HEK293T (cell line): Measurements from ENCODE around the gene UNC5B.

Source experiments
- CTCF ChIA-PET: fragments of 350-600 bp; formaldehyde crosslinking; extraction: SDS; loops from one replicate; lab custom pipeline; 2021; ENCODE audit warnings: antibody characterized with exemption, inconsistent platforms; lab: Yijun Ruan, JAX
- POLR2A ChIA-PET: fragments of 350-600 bp; formaldehyde crosslinking; extraction: SDS; loops from one replicate; lab custom pipeline; 2020; ENCODE audit warnings: antibody characterized with exemption, inconsistent platforms; lab: Yijun Ruan, JAX
- DNase-seq: peaks from one replicate; pipeline ENCODE4 v3.0.0; 2012; ENCODE audit warnings: mixed read lengths; ENCODE audit errors: extremely low spot score
- ARNT ChIP-seq: fragments of 450-650 bp; IDR thresholded peaks from 2 replicates; pipeline ENCODE4 v1.6.1; 2017; ENCODE audit warnings: mild to moderate bottlenecking
- BHLHE40 ChIP-seq: fragments of 450-650 bp; IDR thresholded peaks from 2 replicates; pipeline ENCODE4 v1.6.1; 2016; ENCODE audit warnings: mild to moderate bottlenecking, moderate library complexity, borderline replicate concordance
- CTBP1 ChIP-seq: fragments of 450-650 bp; IDR thresholded peaks from 2 replicates; pipeline ENCODE4 v1.6.1; 2016; ENCODE audit warnings: borderline replicate concordance
- ELF4 ChIP-seq: fragments of 450-650 bp; IDR thresholded peaks from 2 replicates; pipeline ENCODE4 v1.6.1; 2017; ENCODE audit warnings: antibody characterized with exemption
- FOXA1 ChIP-seq: fragments of 450-650 bp; IDR thresholded peaks from 2 replicates; pipeline ENCODE4 v1.6.1; 2016; ENCODE audit warnings: mild to moderate bottlenecking
- FOXK2 ChIP-seq: fragments of 450-650 bp; IDR thresholded peaks from 2 replicates; pipeline ENCODE4 v1.6.1; 2016; ENCODE audit warnings: mild to moderate bottlenecking
- FOXM1 ChIP-seq: fragments of 450-650 bp; IDR thresholded peaks from 2 replicates; pipeline ENCODE4 v1.6.1; 2017; ENCODE audit warnings: mild to moderate bottlenecking, borderline replicate concordance
- HDGF ChIP-seq: fragments of 450-650 bp; IDR thresholded peaks from 2 replicates; pipeline ENCODE4 v1.6.1; 2017; ENCODE audit warnings: antibody characterized with exemption, borderline replicate concordance
- L3MBTL2 ChIP-seq: fragments of 450-650 bp; conservative IDR thresholded peaks from 2 replicates; pipeline ENCODE4 v1.6.1; 2016; ENCODE audit warnings: mild to moderate bottlenecking
- LEF1 ChIP-seq: fragments of 450-650 bp; IDR thresholded peaks from 2 replicates; pipeline ENCODE4 v1.6.1; 2017; ENCODE audit warnings: mild to moderate bottlenecking, borderline replicate concordance
- NFRKB ChIP-seq: fragments of 450-650 bp; IDR thresholded peaks from 2 replicates; pipeline ENCODE4 v1.6.1; 2016; ENCODE audit warnings: mild to moderate bottlenecking, moderate library complexity
- SP1 ChIP-seq: fragments of 450-650 bp; IDR thresholded peaks from 2 replicates; pipeline ENCODE4 v1.6.1; 2017
- SUZ12 ChIP-seq: fragments of 450-650 bp; IDR thresholded peaks from 2 replicates; pipeline ENCODE4 v1.6.1; 2016; ENCODE audit warnings: mild to moderate bottlenecking
- TARDBP ChIP-seq: fragments of 450-650 bp; IDR thresholded peaks from 2 replicates; pipeline ENCODE4 v1.6.1; 2016
- ZNF384 ChIP-seq: fragments of 450-650 bp; IDR thresholded peaks from 2 replicates; pipeline ENCODE4 v1.6.1; 2016
- TF ChIP-seq, protein P1 (sequence below): fragments of 450-650 bp; IDR thresholded peaks from 2 replicates; pipeline ENCODE4 v1.6.1; 2016

Gene UNC5B

DNA sequence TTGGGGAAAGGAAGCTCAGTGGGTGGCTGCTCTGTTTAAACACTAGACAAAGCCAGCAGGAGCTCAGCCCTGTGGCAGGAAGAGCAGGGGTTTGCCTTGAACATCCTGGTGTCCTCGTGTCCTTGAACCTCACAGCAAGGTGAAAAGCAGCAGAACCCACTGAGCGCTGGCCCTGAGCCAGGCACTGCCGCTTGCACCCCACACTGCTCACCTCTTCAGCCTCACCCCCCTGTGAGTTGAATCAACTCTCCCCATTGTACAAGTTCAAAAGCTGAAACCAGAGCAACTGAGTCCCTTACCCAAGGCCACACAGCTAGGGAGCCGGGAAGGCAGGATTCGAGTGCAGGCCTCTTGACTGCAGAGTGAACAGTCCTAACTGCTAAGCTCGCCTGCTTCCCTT lies 138.7 kb downstream of the UNC5B start:
- TF ChIP-seq BHLHE40 (no peak), LEF1 (no peak), FOXM1 (no peak), FOXA1 (no peak), NFRKB (no peak), SUZ12 (no peak), FOXK2 (no peak), CTBP1 (no peak), SP1 (no peak), ARNT (no peak), L3MBTL2 (no peak), HDGF (no peak), ZNF384 (no peak), ELF4 (no peak), TARDBP (no peak)
- TF ChIP-seq, protein P1, sequence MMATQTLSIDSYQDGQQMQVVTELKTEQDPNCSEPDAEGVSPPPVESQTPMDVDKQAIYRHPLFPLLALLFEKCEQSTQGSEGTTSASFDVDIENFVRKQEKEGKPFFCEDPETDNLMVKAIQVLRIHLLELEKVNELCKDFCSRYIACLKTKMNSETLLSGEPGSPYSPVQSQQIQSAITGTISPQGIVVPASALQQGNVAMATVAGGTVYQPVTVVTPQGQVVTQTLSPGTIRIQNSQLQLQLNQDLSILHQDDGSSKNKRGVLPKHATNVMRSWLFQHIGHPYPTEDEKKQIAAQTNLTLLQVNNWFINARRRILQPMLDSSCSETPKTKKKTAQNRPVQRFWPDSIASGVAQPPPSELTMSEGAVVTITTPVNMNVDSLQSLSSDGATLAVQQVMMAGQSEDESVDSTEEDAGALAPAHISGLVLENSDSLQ = no peak
- ChIA-PET CTCF (no interaction called here), POLR2A (no interaction called here)
- DNase-seq = no peak

- ChIA-PET CTCF (no interaction called here), POLR2A (no interaction called here)
- no peak for TF ChIP-seq L3MBTL2
- TF ChIP-seq, protein P1 = no peak
- TF ChIP-seq LEF1 = no peak
- TF ChIP-seq FOXM1 = no peak
- TF ChIP-seq HDGF = no peak
- TF ChIP-seq ARNT = no peak
- no peak for TF ChIP-seq FOXK2
- TF ChIP-seq ZNF384 = no peak
- no peak for TF ChIP-seq BHLHE40
- no peak for TF ChIP-seq TARDBP
- no peak for TF ChIP-seq FOXA1
- no peak for TF ChIP-seq SUZ12
- no peak for TF ChIP-seq CTBP1
- TF ChIP-seq ELF4 = no peak
- no peak for TF ChIP-seq SP1
- TF ChIP-seq NFRKB = no peak
- no peak for DNase-seq
Measured at GRCh38 chr10:71351628-71352319, 139.4 kb downstream of the UNC5B start.
